ENCODE data around the gene PC.

- TF ChIP-seq EZH2 (optimal IDR thresholded peaks at IDR 0.05; ENCODE audit: low read depth, low read length) (no peak), CTCF (IDR thresholded peaks at IDR 0.05; ENCODE audit: low read length) (no peak), EZH2phosphoT487 (IDR thresholded peaks at IDR 0.05; ENCODE audit: low read length) (no peak)
These were observed 122.3 kb downstream of the PC start for GRCh38 chr11:66835768-66836405.

All from MM.1S (cell line).